ENCODE measurements around the gene RALY. TPM values are rescaled to one million over a fixed set of nuclear protein-coding genes. Genes with fewer than 3 reads are reported as not detected.

RALY gene
- total RNA-seq, 1 experiment from 2014 or later: 298 TPM

DNA sequence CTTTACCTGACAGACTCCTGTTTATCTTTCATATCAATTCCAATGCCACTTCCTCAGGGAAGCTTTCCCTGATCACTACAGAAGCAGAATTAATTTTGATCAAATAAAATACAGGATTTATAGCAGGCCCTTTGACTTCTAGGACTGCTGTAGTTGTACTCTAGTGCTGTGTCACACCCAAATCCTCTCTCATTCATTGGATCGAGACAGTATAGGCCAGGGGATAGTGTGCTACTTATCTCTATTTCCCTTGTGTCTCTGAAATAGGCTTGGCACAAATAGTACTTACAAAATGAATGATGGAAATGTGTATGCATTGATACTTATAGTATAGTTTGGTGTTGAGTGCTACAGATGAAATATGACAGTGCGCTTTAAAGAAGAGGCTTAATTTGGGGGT, 19.8 kb downstream of the RALY start:
- Mint-ChIP-seq H3K27me3 (ENCODE audit: insufficient read depth, unreplicated experiment) (no peaks in the 10 kb centered on the region), H3K9me3 (ENCODE audit: unreplicated experiment) (no peaks in the 10 kb centered on the region), H3K36me3 (ENCODE audit: insufficient read depth, unreplicated experiment) (no peaks in the 10 kb centered on the region), H3K4me3 (ENCODE audit: unreplicated experiment) (no peak overlapping the region), H3K27ac (ENCODE audit: unreplicated experiment) (no peak overlapping the region), H3K4me1 (ENCODE audit: low read depth, unreplicated experiment) (peaks cover 34% of the 10 kb centered on the region)
- POLR2A ChIA-PET: interaction anchor here (0.6 to 1.0 kb wide), 2 partner anchors 18 to 20 kb away, joined by 4 read pairs; partner anchors contain the start of gene RALY
- no peak overlapping the region for H3K4me3 ChIP-seq (ENCODE audit: low read depth, low read length)
- no TSS peak for BruUV-seq (replicated peaks)
- TF ChIP-seq, protein P1, sequence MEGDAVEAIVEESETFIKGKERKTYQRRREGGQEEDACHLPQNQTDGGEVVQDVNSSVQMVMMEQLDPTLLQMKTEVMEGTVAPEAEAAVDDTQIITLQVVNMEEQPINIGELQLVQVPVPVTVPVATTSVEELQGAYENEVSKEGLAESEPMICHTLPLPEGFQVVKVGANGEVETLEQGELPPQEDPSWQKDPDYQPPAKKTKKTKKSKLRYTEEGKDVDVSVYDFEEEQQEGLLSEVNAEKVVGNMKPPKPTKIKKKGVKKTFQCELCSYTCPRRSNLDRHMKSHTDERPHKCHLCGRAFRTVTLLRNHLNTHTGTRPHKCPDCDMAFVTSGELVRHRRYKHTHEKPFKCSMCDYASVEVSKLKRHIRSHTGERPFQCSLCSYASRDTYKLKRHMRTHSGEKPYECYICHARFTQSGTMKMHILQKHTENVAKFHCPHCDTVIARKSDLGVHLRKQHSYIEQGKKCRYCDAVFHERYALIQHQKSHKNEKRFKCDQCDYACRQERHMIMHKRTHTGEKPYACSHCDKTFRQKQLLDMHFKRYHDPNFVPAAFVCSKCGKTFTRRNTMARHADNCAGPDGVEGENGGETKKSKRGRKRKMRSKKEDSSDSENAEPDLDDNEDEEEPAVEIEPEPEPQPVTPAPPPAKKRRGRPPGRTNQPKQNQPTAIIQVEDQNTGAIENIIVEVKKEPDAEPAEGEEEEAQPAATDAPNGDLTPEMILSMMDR (IDR thresholded peaks at IDR 0.05; ENCODE audit: insufficient read depth in 1 of 2, low read depth in 1 of 2, low read length in 1 of 2, severe bottlenecking in 1 of 2, unreplicated experiment in 1 of 2): no peak
- DNase-seq: no peak
- intact Hi-C loops (cut with micrococcal nuclease; ENCODE audit: unreplicated experiment): no loop called here
- CTCF ChIA-PET: interaction anchor here (0.8 kb wide), 1 partner anchor 20 kb away, joined by 4 read pairs; the partner anchor contains the start of gene RALY
- H3K36me3 ChIP-seq (ENCODE audit: control insufficient read depth, insufficient read depth, low read length): no peaks in the 10 kb centered on the region
- no peaks in the 10 kb centered on the region for H3K27me3 ChIP-seq (replicated peaks; ENCODE audit: control insufficient read depth, insufficient read depth, low read length)
- peaks cover 5% of the 10 kb centered on the region; the same call in 1 of the 2 replicates for H3K4me1 ChIP-seq
- no peaks in the 10 kb centered on the region for H3K9me3 ChIP-seq

DNA sequence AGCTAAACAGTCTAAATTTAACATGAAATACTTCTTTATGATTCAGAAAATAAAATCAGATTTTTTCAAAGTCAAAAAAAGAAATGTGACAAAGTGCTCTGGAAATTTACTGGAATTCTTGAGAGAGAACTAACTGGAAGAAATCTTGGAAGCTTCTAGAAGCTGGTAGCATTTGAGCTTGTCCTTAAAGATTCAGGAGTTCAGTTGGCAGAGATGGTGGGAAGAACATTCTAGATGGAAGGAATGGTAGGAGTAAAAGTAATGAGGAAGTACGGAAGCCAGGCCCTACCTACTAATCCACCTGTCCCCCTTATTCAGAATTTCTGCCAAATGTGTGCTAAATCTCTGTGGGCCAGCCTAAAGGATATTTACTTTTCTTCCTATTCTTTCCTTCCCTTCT, 21.2 kb downstream of the RALY start:
- TF ChIP-seq, protein P1 (IDR thresholded peaks at IDR 0.05; ENCODE audit: insufficient read depth in 1 of 2, low read depth in 1 of 2, low read length in 1 of 2, severe bottlenecking in 1 of 2, unreplicated experiment in 1 of 2): no peak
- no peak overlapping the region for H3K27ac Mint-ChIP-seq (ENCODE audit: unreplicated experiment)
- no peaks in the 10 kb centered on the region for H3K9me3 Mint-ChIP-seq (ENCODE audit: unreplicated experiment)
- CTCF ChIA-PET: no interaction called here
- no TSS peak for BruUV-seq (replicated peaks)
- H3K27me3 Mint-ChIP-seq (ENCODE audit: insufficient read depth, unreplicated experiment): no peaks in the 10 kb centered on the region
- POLR2A ChIA-PET: no interaction called here
- intact Hi-C loops (cut with micrococcal nuclease; ENCODE audit: unreplicated experiment): no loop called here
- no peak overlapping the region for H3K4me3 ChIP-seq (ENCODE audit: low read depth, low read length)
- H3K36me3 ChIP-seq (ENCODE audit: control insufficient read depth, insufficient read depth, low read length): no peaks in the 10 kb centered on the region
- H3K27me3 ChIP-seq (replicated peaks; ENCODE audit: control insufficient read depth, insufficient read depth, low read length): no peaks in the 10 kb centered on the region
- H3K4me3 Mint-ChIP-seq (ENCODE audit: unreplicated experiment): no peak overlapping the region
- H3K4me1 ChIP-seq: peaks cover 5% of the 10 kb centered on the region; the same call in 1 of the 2 replicates
- H3K9me3 ChIP-seq: no peaks in the 10 kb centered on the region
- DNase-seq: no peak
- H3K36me3 Mint-ChIP-seq (ENCODE audit: insufficient read depth, unreplicated experiment): no peaks in the 10 kb centered on the region
- peaks cover 29% of the 10 kb centered on the region for H3K4me1 Mint-ChIP-seq (ENCODE audit: low read depth, unreplicated experiment)

DNA sequence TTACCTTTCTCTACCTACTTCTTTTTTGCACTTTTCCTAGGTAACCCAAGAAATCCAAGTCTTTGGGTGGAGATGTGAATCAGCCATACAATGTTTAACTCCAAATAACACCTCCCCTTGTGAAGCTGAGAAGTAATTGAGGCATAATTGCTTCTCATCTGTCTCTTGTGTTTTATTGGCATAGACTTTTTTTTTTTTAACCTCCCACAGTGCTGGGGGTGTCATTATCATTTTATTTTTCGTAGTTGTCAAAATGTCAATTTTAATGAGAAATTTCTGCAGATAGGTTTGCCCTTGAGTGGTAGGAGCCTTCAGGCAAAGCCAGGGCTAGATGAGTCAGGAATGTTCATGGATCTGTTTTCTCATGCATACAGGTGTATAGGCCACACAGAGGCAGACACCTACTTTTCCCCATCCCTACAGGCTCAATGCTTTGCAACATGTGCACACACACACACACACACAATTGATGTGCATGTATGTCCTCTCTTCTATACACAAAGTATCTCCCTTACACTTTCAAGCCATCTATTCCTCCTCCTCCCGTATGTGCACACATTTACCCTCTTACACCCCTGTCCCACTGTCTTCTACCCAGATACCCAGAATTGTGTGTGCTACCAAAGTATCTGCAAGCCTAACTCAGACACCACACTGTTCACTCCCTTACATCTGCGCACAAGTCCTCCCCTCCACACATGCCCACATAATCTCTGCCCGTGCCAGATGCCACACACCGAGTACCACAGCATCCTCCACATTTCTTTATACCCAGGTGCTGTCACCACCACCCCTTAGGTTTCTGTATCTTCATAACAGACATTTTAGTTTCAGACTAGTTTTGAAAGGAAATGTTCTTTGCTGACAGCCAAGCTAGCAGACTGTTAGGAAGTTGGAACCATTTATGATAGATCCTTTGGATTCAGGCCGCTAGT, 22.0 kb downstream of the RALY start:
- intact Hi-C loops (cut with micrococcal nuclease; ENCODE audit: unreplicated experiment): no loop called here
- Mint-ChIP-seq H3K27ac (ENCODE audit: unreplicated experiment) (no peak overlapping the region), H3K9me3 (ENCODE audit: unreplicated experiment) (no peaks in the 10 kb centered on the region), H3K4me3 (ENCODE audit: unreplicated experiment) (no peak overlapping the region), H3K27me3 (ENCODE audit: insufficient read depth, unreplicated experiment) (no peaks in the 10 kb centered on the region), H3K36me3 (ENCODE audit: insufficient read depth, unreplicated experiment) (no peaks in the 10 kb centered on the region), H3K4me1 (ENCODE audit: low read depth, unreplicated experiment) (peaks cover 29% of the 10 kb centered on the region)
- no peak overlapping the region for H3K4me3 ChIP-seq (ENCODE audit: low read depth, low read length)
- no peaks in the 10 kb centered on the region for H3K9me3 ChIP-seq
- CTCF ChIA-PET: no interaction called here
- TF ChIP-seq, protein P1 (IDR thresholded peaks at IDR 0.05; ENCODE audit: insufficient read depth in 1 of 2, low read depth in 1 of 2, low read length in 1 of 2, severe bottlenecking in 1 of 2, unreplicated experiment in 1 of 2): no peak
- no peak for DNase-seq
- no TSS peak for BruUV-seq (replicated peaks)
- peaks cover 5% of the 10 kb centered on the region; the same call in 1 of the 2 replicates for H3K4me1 ChIP-seq
- H3K27me3 ChIP-seq (replicated peaks; ENCODE audit: control insufficient read depth, insufficient read depth, low read length): no peaks in the 10 kb centered on the region
- no peaks in the 10 kb centered on the region for H3K36me3 ChIP-seq (ENCODE audit: control insufficient read depth, insufficient read depth, low read length)
- POLR2A ChIA-PET: no interaction called here

Data from Caco-2 (cell line).